HepG2 (cell line): ENCODE data around the gene MEG3. TPM values are rescaled to one million over a fixed set of nuclear protein-coding genes. Genes with fewer than 3 reads are reported as not detected.

Experiments used
- CREB1 ChIP-seq, 2 experiments: fragments of 450-650 bp in 1 of 2; IDR thresholded peaks; 2 replicates each; pipeline ENCODE4 v1.6.1; 2016 to 2017; ENCODE audit warnings: control low read depth in 1 of 2, mild to moderate bottlenecking in 1 of 2, missing compliant biosample characterization in 1 of 2, missing genetic modification characterization in 1 of 2
- DMAP1 ChIP-seq: IDR thresholded peaks from 2 replicates; pipeline ENCODE4 v1.6.1; 2016
- HINFP ChIP-seq: sonication (generic); formaldehyde crosslinking; IDR thresholded peaks from 2 replicates; pipeline ENCODE4 v1.4.0; 2020; ENCODE audit warnings: low read depth, mild to moderate bottlenecking, missing genetic modification reagents
- HMG20B ChIP-seq: conservative IDR thresholded peaks from 2 replicates; pipeline ENCODE4 v1.6.1; 2016; ENCODE audit warnings: missing genetic modification reagents, missing compliant biosample characterization
- HNF1B ChIP-seq: sonication (generic); formaldehyde crosslinking; IDR thresholded peaks from 2 replicates; pipeline ENCODE4 v1.5.1; 2020; ENCODE audit warnings: mild to moderate bottlenecking, moderate library complexity, missing genetic modification reagents
- KLF12 ChIP-seq: sonication (generic); formaldehyde crosslinking; IDR thresholded peaks from 2 replicates; pipeline ENCODE4 v1.4.0; 2020; ENCODE audit warnings: missing genetic modification reagents, borderline replicate concordance
- NFIC ChIP-seq: IDR thresholded peaks from 2 replicates; pipeline ENCODE4 v1.6.1; 2012; ENCODE audit warnings: mild to moderate bottlenecking, low read length, inconsistent platforms
- PHF5A ChIP-seq: IDR thresholded peaks from one replicate; pipeline ENCODE4 v1.6.1; 2018; ENCODE audit warnings: low read depth, missing genetic modification reagents; ENCODE audit not compliant: unreplicated experiment
- SMC3 ChIP-seq: IDR thresholded peaks from 2 replicates; pipeline ENCODE4 v1.6.1; 2011; ENCODE audit warnings: low read length, improper control_type of control experiment
- TBL1XR1 ChIP-seq: fragments of 150-350 bp; IDR thresholded peaks from 2 replicates; pipeline ENCODE4 v1.6.1; 2014; ENCODE audit warnings: borderline replicate concordance, low read length; ENCODE audit not compliant: partially characterized antibody
- TCF7L2 ChIP-seq: IDR thresholded peaks from 2 replicates; pipeline ENCODE4 v1.6.1; 2011; ENCODE audit warnings: mild to moderate bottlenecking, low read depth, low read length, moderate library complexity
- XRCC5 ChIP-seq: fragments of 200-400 bp; formaldehyde crosslinking; optimal IDR thresholded peaks from 2 replicates; pipeline ENCODE3; 2017; ENCODE audit warnings: mild to moderate bottlenecking, low read length
- ZBTB26 ChIP-seq: IDR thresholded peaks from 2 replicates; pipeline ENCODE4 v1.6.1; 2016; ENCODE audit warnings: missing compliant biosample characterization, missing genetic modification reagents, borderline replicate concordance
- ZBTB43 ChIP-seq: sonication (generic); formaldehyde crosslinking; conservative IDR thresholded peaks from 2 replicates; pipeline ENCODE4 v1.4.0; 2020; ENCODE audit warnings: missing genetic modification reagents
- ZMAT3 ChIP-seq: sonication (generic); formaldehyde crosslinking; conservative IDR thresholded peaks from 2 replicates; pipeline ENCODE4 v1.7.0; 2021; ENCODE audit warnings: missing genetic modification reagents
- ZNF205 ChIP-seq: IDR thresholded peaks from 2 replicates; pipeline ENCODE4 v1.6.1; 2018; ENCODE audit warnings: missing biosample characterization, missing genetic modification reagents
- ZNF550 ChIP-seq: sonication (generic); formaldehyde crosslinking; IDR thresholded peaks from 2 replicates; pipeline ENCODE4 v1.4.0; 2020; ENCODE audit warnings: mild to moderate bottlenecking, missing genetic modification reagents, borderline replicate concordance
- ZNF780A ChIP-seq: sonication (generic); formaldehyde crosslinking; IDR thresholded peaks from 2 replicates; pipeline ENCODE4 v1.8.0; 2022; ENCODE audit warnings: mild to moderate bottlenecking, missing genetic modification reagents, moderate library complexity
- polyA plus RNA-seq, 8 experiments: library from polyadenylated mRNA; depleted of rRNA in 3 of 8; stranded (reverse) in 7 of 8; unstranded in 1 of 8; fragments of >200 nt; fragmentation: Illumina TruSeq in 4 of 8; extraction: Trizol in 4 of 8; gene quantifications; 2 replicates each; pipeline versions ENCODE4 v1.2.1 to v1.2.3, GENCODE V29; 2011 to 2016; ENCODE audit warnings: low read depth in 4 of 8, missing spikeins in 1 of 8, mixed read lengths in 1 of 8; ENCODE audit not compliant: insufficient read depth in 1 of 8
- total RNA-seq, 5 experiments: library from RNA; depleted of rRNA; stranded (reverse); fragments of >200 nt; fragmentation: Illumina TruSeq; extraction: Trizol; gene quantifications; 2 replicates each; pipeline ENCODE4 v1.2.3, GENCODE V29; 2016; ENCODE audit warnings: low read depth in 1 of 5
- TF ChIP-seq, protein P1 (sequence below): sonication (generic); formaldehyde crosslinking; IDR thresholded peaks from 2 replicates; pipeline ENCODE4 v1.4.0; 2020; ENCODE audit warnings: missing genetic modification reagents

Gene MEG3
- total and polyA plus RNA-seq, 2 of the 13 experiments (the other 11 are each of a cell fraction or from before 2014, with no cell fraction given), result 0.17 TPM; not detected in 1

- TF ChIP-seq HNF1B (CRISPR knock-in tag) (peak; percentile 94), PHF5A (CRISPR knock-in tag) (no peak), ZNF780A (peak; percentile 47; the same call in 1 of the 2 replicates), DMAP1 (CRISPR knock-in tag) (peak; percentile 70), TBL1XR1 (peak; percentile 32), ZNF550 (no peak), HMG20B (CRISPR knock-in tag) (peak; percentile 88), NFIC (peak; percentile 95), SMC3 (peak; percentile 11; the same call in 1 of the 2 replicates), KLF12 (CRISPR knock-in tag) (peak; percentile 88), TCF7L2 (no peak), HINFP (CRISPR knock-in tag) (peak; percentile 89), ZBTB26 (CRISPR knock-in tag) (peak; percentile 64; the same call in 1 of the 2 replicates), ZMAT3 (peak; percentile 81; the same call in 1 of the 2 replicates), ZBTB43 (CRISPR knock-in tag) (peak; percentile 98), XRCC5 (peak; percentile 80), CREB1 (IDR thresholded peaks at IDR 0.05) (no peak), CREB1 (CRISPR knock-in tag; IDR thresholded peaks at IDR 0.05) (peak; percentile 80), ZNF205 (peak; percentile 88)
- TF ChIP-seq, protein P1, sequence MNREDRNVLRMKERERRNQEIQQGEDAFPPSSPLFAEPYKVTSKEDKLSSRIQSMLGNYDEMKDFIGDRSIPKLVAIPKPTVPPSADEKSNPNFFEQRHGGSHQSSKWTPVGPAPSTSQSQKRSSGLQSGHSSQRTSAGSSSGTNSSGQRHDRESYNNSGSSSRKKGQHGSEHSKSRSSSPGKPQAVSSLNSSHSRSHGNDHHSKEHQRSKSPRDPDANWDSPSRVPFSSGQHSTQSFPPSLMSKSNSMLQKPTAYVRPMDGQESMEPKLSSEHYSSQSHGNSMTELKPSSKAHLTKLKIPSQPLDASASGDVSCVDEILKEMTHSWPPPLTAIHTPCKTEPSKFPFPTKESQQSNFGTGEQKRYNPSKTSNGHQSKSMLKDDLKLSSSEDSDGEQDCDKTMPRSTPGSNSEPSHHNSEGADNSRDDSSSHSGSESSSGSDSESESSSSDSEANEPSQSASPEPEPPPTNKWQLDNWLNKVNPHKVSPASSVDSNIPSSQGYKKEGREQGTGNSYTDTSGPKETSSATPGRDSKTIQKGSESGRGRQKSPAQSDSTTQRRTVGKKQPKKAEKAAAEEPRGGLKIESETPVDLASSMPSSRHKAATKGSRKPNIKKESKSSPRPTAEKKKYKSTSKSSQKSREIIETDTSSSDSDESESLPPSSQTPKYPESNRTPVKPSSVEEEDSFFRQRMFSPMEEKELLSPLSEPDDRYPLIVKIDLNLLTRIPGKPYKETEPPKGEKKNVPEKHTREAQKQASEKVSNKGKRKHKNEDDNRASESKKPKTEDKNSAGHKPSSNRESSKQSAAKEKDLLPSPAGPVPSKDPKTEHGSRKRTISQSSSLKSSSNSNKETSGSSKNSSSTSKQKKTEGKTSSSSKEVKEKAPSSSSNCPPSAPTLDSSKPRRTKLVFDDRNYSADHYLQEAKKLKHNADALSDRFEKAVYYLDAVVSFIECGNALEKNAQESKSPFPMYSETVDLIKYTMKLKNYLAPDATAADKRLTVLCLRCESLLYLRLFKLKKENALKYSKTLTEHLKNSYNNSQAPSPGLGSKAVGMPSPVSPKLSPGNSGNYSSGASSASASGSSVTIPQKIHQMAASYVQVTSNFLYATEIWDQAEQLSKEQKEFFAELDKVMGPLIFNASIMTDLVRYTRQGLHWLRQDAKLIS (CRISPR knock-in tag), result peak; percentile 84
Measured at GRCh38 chr14:100816950-100817901, 8.7 kb upstream of the MEG3 start (continued).
